Measurements from ENCODE around the gene PHF21B.
"Not testable (repeated sequence)": the region's sequence is repeated elsewhere in the genome, so short reads cannot be mapped to it uniquely, and the experiment has no call there.

The PHF21B gene

GRCh38 chr22:45009606-45010531 lies at the start of gene PHF21B:
TSS of gene PHF21B (minus strand) at chr22:45010005. CDS start at chr22:45009549, 456 bp downstream.
- DNase-seq: peak; percentile 14

- DNase-seq: no peak
Observed at GRCh38 chr22:45059296-45059695, 49.5 kb upstream of the PHF21B start.

- DNase-seq: no peak
Observed at GRCh38 chr22:45058622-45058912, 48.8 kb upstream of the PHF21B start.

- DNase-seq: no peak
Observed at GRCh38 chr22:45055936-45056335, 46.1 kb upstream of the PHF21B start.

GRCh38 chr22:45053571-45053970 lies 43.8 kb upstream of the PHF21B start:
- no peak for DNase-seq

- no peak for DNase-seq
Observed at GRCh38 chr22:45053094-45053493, 43.3 kb upstream of the PHF21B start.

GRCh38 chr22:45052665-45053064 lies 42.9 kb upstream of the PHF21B start:
- DNase-seq: not testable (repeated sequence)

- no peak for DNase-seq
Observed at GRCh38 chr22:45051946-45052345, 42.1 kb upstream of the PHF21B start.

- DNase-seq: no peak
Observed at GRCh38 chr22:45051419-45051818, 41.6 kb upstream of the PHF21B start.

- DNase-seq: no peak
Observed at GRCh38 chr22:45047260-45047659, 37.5 kb upstream of the PHF21B start.

- DNase-seq: no peak
Observed at GRCh38 chr22:45045208-45045607, 35.4 kb upstream of the PHF21B start.

- DNase-seq: no peak
Observed at GRCh38 chr22:45042263-45042662, 32.5 kb upstream of the PHF21B start.

- DNase-seq: no peak
Observed at GRCh38 chr22:45039133-45039532, 29.3 kb upstream of the PHF21B start.

- DNase-seq: no peak
Observed at GRCh38 chr22:45036154-45036553, 26.3 kb upstream of the PHF21B start.

- DNase-seq: no peak
Observed at GRCh38 chr22:45034821-45035220, 25.0 kb upstream of the PHF21B start.

GRCh38 chr22:45034156-45034555 lies 24.4 kb upstream of the PHF21B start:
- no peak for DNase-seq

GRCh38 chr22:45033136-45033535 lies 23.3 kb upstream of the PHF21B start:
- no peak for DNase-seq

- DNase-seq: no peak
Observed at GRCh38 chr22:45031629-45032403, 22.0 kb upstream of the PHF21B start.

GRCh38 chr22:45029501-45029900 lies 19.7 kb upstream of the PHF21B start:
- DNase-seq: no peak

- no peak for DNase-seq
Observed at GRCh38 chr22:45026511-45026910, 16.7 kb upstream of the PHF21B start.

GRCh38 chr22:45023431-45023830 lies 13.6 kb upstream of the PHF21B start:
- no peak for DNase-seq

- DNase-seq: no peak
Observed at GRCh38 chr22:45019861-45020655, 10.3 kb upstream of the PHF21B start.

GRCh38 chr22:45014654-45015053 lies 4.8 kb upstream of the PHF21B start:
- no peak for DNase-seq

All from DMS 273 treated with DMSO at 0.1 percent for 48 hours (cell line).